IPS-20b (cell line): ENCODE data around the gene ECT2L.
A peak's percentile ranks its signal among the peaks of the same experiment; 100 is the strongest.

Source experiments
- H3K27ac ChIP-seq: one replicate; pipeline ENCODE4 v1.5.1; 2013; ENCODE audit warnings: low read length
- H3K27me3 ChIP-seq: 2 replicates; pipeline ENCODE4 v1.6.1; 2013; ENCODE audit warnings: mild to moderate bottlenecking, low read length, inconsistent platforms; ENCODE audit not compliant: insufficient read depth
- H3K36me3 ChIP-seq: 2 replicates; pipeline ENCODE4 v1.6.1; 2013; ENCODE audit warnings: low read depth, mild to moderate bottlenecking, inconsistent platforms, low read length, moderate library complexity; ENCODE audit not compliant: insufficient read depth
- H3K4me1 ChIP-seq: 2 replicates; pipeline ENCODE4 v1.6.1; 2013; ENCODE audit warnings: mild to moderate bottlenecking, control low read depth, inconsistent platforms, low read length, moderate library complexity; ENCODE audit not compliant: insufficient read depth
- H3K4me3 ChIP-seq: 2 replicates; pipeline ENCODE4 v1.5.1; 2013; ENCODE audit warnings: mild to moderate bottlenecking, low read length, inconsistent platforms
- H3K9ac ChIP-seq: 2 replicates; pipeline ENCODE4 v1.6.1; 2013; ENCODE audit warnings: low read depth, mild to moderate bottlenecking, inconsistent platforms, low read length, moderate library complexity
- H3K9me3 ChIP-seq: 2 replicates; pipeline ENCODE4 v1.6.1; 2013; ENCODE audit warnings: mild to moderate bottlenecking, low read depth, low read length, inconsistent platforms; ENCODE audit not compliant: insufficient read depth

The ECT2L gene

DNA sequence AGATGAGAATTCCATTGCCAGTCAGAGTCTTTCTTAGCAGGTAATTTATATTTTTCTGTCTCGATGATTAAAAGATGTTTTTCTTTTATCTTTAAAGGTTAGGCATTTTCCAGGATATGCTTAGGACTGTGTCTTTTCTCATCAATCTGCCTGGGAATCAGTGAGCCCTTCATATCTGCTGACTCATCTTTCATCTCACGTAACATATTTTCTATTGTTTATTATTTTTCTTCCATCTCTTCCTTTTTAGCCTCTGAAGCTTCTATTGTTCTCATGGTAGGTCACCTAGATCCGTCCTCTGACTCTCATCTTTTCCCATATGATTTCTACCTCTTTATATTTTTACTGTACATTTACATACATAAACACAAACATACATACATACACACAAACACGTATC is 13.6 kb upstream of the ECT2L start:
- Histone ChIP-seq H3K9ac (no peak overlapping the region), H3K36me3 (peaks cover 4% of the 10 kb centered on the region; the same call in 1 of the 2 replicates), H3K9me3 (no peaks in the 10 kb centered on the region), H3K27ac (no peak overlapping the region), H3K27me3 (no peaks in the 10 kb centered on the region), H3K4me1 (no peaks in the 10 kb centered on the region), H3K4me3 (no peak overlapping the region)

DNA sequence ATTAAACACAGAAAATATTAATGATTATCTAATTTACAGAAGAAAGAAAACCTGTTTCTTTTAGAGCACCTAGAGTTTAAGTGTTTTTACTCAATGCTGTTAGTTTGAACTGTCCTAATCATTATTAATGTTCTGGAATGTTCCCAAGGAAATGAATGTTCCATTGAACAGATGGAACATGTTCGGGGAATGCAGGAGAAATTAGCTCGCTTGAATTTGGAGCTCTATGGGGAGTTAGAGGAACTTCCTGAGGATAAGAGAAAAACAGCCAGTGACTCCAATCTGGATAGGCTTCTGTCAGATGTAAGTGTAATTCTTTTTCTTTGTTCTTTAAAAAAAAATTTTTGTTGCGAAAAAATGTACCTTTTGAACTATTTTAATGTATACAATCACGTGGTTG is 10.8 kb upstream of the ECT2L start:
- H3K9ac ChIP-seq = no peak overlapping the region
- H3K9me3 ChIP-seq = no peaks in the 10 kb centered on the region
- H3K36me3 ChIP-seq = peaks cover 4% of the 10 kb centered on the region; the same call in 1 of the 2 replicates
- H3K4me3 ChIP-seq = no peak overlapping the region
- no peaks in the 10 kb centered on the region for H3K4me1 ChIP-seq
- H3K27ac ChIP-seq = no peak overlapping the region
- no peaks in the 10 kb centered on the region for H3K27me3 ChIP-seq

DNA sequence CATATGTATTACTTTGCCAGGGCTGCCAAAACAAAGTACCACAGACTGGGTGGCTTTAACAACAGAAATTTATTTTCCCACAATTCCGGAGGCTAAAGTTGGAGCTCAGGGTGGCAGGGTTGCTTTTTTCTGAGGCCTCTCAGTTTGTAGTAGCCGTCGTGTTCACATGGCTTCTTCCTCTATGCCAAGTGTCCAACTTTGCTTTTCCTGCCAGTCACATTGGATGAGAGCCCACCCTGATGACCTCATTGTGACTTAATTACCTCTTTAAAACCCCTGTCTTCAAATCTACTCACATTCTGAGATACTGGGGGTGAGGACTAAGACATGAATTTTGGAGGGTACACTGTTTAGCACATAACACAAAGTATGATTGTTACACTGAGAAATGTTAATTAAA is 9.9 kb upstream of the ECT2L start:
- Histone ChIP-seq H3K9me3 (no peaks in the 10 kb centered on the region), H3K27me3 (no peaks in the 10 kb centered on the region), H3K4me1 (no peaks in the 10 kb centered on the region), H3K9ac (no peak overlapping the region), H3K36me3 (peaks cover 4% of the 10 kb centered on the region; the same call in 1 of the 2 replicates), H3K27ac (no peak overlapping the region), H3K4me3 (no peak overlapping the region)

DNA sequence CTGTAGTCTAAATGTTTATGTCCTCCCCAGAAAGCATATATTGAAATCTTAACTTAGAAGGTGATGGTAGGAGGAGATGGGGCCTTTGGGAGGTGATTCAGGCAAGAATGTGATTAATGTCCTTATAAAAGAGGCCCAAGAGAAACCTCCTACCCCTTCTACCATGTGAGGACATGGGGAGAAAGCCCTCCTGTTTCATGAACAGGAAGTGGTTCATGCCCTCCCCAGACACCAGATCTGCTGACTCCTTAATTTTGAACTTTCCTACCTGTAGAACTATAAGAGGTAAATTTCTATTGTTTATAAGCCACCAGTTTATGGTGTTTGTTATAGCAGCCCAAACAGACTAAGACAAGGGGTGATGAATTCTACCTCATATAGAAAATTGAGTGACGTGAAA is 8.7 kb upstream of the ECT2L start:
- Histone ChIP-seq H3K9ac (no peak overlapping the region), H3K4me1 (no peaks in the 10 kb centered on the region), H3K4me3 (no peak overlapping the region), H3K36me3 (peaks cover 4% of the 10 kb centered on the region; the same call in 1 of the 2 replicates), H3K27me3 (no peaks in the 10 kb centered on the region), H3K9me3 (no peaks in the 10 kb centered on the region), H3K27ac (no peak overlapping the region)

DNA sequence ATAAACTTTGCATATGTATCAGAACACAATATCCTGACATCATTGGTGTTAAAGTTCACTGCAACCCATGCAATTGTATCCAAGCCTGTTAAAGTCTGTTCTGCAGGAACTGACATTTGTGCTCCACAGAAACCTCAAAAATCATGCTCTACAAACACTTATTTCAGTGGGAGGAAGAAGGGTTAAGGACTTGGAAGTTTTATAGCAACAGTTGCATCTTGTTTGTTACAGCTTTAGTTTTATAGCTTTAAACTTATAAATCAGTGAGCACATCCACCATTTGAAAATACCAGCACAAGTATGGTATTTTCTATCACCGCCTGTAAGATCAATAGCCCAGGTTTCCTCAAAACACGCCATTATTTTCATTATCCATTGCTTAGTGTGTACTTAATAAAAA is 884 bp downstream of the ECT2L start:
- H3K9ac ChIP-seq = no peak overlapping the region
- peaks cover 4% of the 10 kb centered on the region; the same call in 1 of the 2 replicates for H3K4me1 ChIP-seq

DNA sequence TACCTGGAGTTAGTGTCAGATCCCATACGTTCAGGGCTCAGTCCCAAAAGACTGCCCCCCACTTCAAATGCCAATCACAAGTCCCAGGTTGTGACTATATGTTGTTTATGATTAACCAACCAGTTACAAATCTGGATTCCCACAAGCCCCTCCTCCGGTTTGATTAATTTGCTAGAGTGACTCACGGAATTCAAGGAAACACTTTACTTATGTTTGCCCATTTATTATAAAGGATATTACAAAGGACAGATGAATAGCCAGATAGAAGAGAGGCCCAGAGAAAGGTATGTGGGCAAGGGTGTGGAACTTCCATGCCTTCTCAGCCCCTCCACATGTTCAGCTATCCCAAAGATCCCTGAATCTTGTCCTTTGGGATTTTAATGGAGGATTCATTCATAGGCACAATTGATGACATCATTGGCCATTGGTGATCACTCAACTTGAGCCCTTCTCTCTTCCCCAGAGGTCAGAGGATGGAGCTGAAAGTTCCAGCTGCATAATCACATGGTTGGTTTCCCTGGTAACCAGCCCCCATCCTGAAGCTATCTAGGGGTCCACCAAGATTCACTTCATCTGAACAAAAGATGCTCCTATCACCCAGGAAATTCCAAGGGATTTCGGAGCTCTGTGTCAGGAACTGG is 2.0 kb downstream of the ECT2L start:
- H3K27ac ChIP-seq = no peak overlapping the region
- peaks cover 22% of the 10 kb centered on the region for H3K27me3 ChIP-seq
- no peak overlapping the region for H3K4me3 ChIP-seq
- no peaks in the 10 kb centered on the region for H3K9me3 ChIP-seq
- peaks cover 4% of the 10 kb centered on the region; the same call in 1 of the 2 replicates for H3K4me1 ChIP-seq
- H3K9ac ChIP-seq = no peak overlapping the region
- H3K36me3 ChIP-seq = no peaks in the 10 kb centered on the region

More for the DNA sequence above, 884 bp downstream of the ECT2L start:
- Histone ChIP-seq H3K4me3 (peak overlapping the region; percentile 70; the same call in 1 of the 2 replicates), H3K36me3 (no peaks in the 10 kb centered on the region), H3K27ac (no peak overlapping the region), H3K9me3 (no peaks in the 10 kb centered on the region), H3K27me3 (peaks cover 22% of the 10 kb centered on the region)

DNA sequence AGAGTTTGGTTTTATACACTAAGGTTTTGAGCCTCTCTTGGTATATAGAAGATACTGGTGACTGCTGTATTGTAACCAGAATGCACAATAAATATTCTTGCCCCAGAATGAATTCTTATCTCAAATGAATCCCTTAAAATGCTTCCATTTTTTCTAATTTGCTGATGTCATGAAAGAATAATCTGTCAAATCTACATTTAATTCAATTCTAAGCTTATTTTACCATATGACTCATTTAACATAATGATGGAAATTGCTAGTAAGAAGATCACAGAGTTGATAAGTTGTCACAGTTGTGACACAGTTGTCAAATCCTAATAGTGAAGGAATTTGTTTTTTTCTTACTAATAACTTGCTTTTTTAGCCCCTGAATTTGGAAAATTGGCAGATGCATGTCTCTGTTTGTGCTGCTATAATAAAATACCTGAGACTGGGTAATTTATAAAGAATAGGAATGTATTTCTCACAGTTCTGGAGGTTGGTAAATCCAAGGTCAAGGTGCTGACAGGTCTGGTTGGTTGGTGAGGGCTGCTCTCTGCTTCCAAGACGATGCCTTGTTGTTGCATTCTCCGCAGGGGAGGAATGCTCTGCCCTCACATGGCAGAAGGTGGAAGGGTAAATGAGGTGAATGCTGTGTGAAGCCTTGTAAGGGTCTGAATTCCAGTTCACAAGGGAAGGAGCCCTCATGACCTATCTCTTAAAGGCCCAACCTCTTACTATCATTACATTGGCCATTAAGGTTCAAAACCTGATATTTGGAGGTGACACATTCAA is 4.7 kb downstream of the ECT2L start:
- H3K4me1 ChIP-seq = peaks cover 4% of the 10 kb centered on the region; the same call in 1 of the 2 replicates
- H3K27ac ChIP-seq = no peak overlapping the region
- no peak overlapping the region for H3K4me3 ChIP-seq
- no peaks in the 10 kb centered on the region for H3K9me3 ChIP-seq
- H3K36me3 ChIP-seq = no peaks in the 10 kb centered on the region
- peaks cover 17% of the 10 kb centered on the region for H3K27me3 ChIP-seq
- no peak overlapping the region for H3K9ac ChIP-seq

DNA sequence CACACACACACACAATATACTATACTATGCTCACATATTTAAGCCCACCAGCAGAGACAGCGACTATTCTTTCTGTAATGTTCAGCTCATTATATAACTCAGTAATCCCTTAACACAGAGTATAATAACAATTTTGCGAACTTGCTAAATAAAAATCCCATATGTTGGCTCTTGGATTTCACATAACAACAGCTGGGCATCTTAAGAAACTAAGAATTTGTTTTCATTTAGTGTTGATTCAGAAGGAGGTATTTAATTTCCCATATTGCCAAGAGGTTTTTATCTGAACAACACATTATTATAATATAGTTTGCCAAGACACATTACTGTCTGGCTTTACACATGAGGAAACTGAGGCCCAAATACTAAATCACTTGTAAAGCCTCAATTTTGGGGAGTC is 7.4 kb downstream of the ECT2L start:
- H3K4me1 ChIP-seq = no peaks in the 10 kb centered on the region
- H3K9me3 ChIP-seq = no peaks in the 10 kb centered on the region
- no peaks in the 10 kb centered on the region for H3K27me3 ChIP-seq
- H3K36me3 ChIP-seq = no peaks in the 10 kb centered on the region
- no peak overlapping the region for H3K9ac ChIP-seq
- H3K27ac ChIP-seq = no peak overlapping the region
- H3K4me3 ChIP-seq = no peak overlapping the region

DNA sequence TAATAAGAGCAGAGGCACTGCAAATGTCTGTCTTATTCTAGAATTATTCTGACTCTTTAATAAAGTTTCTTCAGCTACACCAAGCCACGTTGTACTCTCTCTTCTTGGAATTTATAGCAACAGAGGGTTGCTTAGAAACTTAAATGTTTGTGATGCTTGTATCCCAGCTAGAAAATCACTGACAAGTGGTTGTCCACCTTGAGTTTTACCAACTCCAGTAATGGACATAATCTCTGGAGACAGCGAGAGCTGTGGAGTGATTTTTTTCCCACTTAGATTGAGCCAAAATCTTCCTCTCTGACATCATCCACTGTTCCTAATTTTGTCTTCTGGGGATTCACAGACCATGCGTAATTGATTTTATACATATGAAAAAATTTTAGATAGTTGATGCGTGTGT is 8.0 kb downstream of the ECT2L start:
- Histone ChIP-seq H3K27ac (no peak overlapping the region), H3K36me3 (no peaks in the 10 kb centered on the region), H3K9ac (no peak overlapping the region), H3K9me3 (no peaks in the 10 kb centered on the region), H3K4me1 (no peaks in the 10 kb centered on the region), H3K4me3 (no peak overlapping the region), H3K27me3 (no peaks in the 10 kb centered on the region)

DNA sequence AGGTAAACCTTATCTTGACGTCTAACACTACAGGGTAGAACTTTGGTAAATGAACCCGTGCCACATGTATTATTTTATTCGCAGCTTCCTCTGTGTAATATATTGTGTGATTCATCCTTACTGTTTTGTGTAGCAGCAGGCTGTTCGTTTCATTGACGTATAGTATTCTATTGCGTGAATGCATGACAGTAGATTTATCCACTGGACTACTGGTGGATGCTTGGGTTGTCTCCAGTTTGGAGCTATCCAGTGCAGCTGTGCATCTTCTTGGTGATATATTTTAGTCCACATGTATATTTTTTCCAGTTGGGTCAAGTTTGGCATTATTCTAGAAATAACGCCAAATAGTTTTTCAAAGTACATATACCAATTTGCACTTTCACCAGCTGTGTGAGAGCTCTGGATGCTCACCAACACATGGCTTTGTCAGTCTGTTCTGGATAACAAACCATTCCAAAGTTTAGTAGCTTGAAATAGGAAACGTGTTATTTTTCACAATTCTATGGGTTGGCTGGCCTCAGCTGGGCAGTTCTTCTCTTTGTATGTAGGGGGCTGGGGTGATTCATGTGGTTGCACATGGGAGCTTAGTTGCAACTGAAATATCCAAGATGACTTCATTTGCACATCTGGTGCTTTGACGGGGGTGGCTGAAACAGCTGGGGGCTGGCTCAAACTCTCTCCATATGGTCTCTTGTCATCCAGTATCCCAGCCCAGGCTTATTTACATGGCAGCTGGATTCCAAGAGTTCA is 9.3 kb downstream of the ECT2L start:
- Histone ChIP-seq H3K9ac (no peak overlapping the region), H3K4me1 (no peaks in the 10 kb centered on the region), H3K36me3 (no peaks in the 10 kb centered on the region), H3K4me3 (no peak overlapping the region), H3K27me3 (no peaks in the 10 kb centered on the region), H3K9me3 (no peaks in the 10 kb centered on the region), H3K27ac (no peak overlapping the region)

DNA sequence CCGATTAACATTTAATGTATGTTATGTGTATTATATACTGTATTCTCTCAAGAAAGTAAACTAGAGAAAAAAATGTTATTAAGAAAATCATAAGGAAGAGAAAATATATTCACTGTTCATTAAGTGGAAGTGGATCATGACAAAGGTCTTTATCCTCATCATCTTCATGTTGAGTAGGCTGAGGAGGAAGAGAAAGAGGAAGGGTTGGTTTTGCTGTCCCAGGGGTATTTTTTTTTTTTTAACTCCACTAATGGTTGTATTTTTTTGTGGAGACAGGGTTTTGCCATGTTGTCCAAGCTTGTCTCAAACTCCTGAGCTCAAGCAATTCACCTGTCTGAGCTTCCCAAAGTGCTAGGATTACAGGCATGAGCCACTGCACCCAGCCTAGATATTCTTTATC is 11.0 kb downstream of the ECT2L start:
- Histone ChIP-seq H3K4me3 (no peak overlapping the region), H3K9me3 (no peaks in the 10 kb centered on the region), H3K9ac (no peak overlapping the region), H3K27me3 (no peaks in the 10 kb centered on the region), H3K4me1 (no peaks in the 10 kb centered on the region), H3K27ac (no peak overlapping the region), H3K36me3 (no peaks in the 10 kb centered on the region)
